Epithelial cell of proximal tubule (primary cell): ENCODE results near the gene SHB. TPM values are rescaled to one million over a fixed set of nuclear protein-coding genes. Genes with fewer than 3 reads are reported as not detected.

Experiments
- DNase-seq: peaks from one replicate; pipeline ENCODE4 v3.0.0-alpha.2; 2011; ENCODE audit warnings: low read depth
- H3K4me3 ChIP-seq: 2 replicates; pipeline ENCODE4 v1.5.1; 2011; ENCODE audit warnings: low read depth, mild to moderate bottlenecking, low read length
- total RNA-seq: library from RNA; depleted of rRNA; stranded (reverse); fragments of >200 nt; gene quantifications from 2 replicates; pipeline ENCODE4 v1.2.3, GENCODE V29; 2015
- TF ChIP-seq, protein P1 (sequence below): conservative IDR thresholded peaks from 2 replicates; pipeline ENCODE4 v1.5.1; 2012; ENCODE audit warnings: low read depth, mild to moderate bottlenecking, low read length

SHB gene
- total RNA-seq, 1 donor from 2014 or later = 32.7 TPM

- H3K4me3 ChIP-seq = no peak overlapping the region
- no peak for DNase-seq
- TF ChIP-seq, protein P1, sequence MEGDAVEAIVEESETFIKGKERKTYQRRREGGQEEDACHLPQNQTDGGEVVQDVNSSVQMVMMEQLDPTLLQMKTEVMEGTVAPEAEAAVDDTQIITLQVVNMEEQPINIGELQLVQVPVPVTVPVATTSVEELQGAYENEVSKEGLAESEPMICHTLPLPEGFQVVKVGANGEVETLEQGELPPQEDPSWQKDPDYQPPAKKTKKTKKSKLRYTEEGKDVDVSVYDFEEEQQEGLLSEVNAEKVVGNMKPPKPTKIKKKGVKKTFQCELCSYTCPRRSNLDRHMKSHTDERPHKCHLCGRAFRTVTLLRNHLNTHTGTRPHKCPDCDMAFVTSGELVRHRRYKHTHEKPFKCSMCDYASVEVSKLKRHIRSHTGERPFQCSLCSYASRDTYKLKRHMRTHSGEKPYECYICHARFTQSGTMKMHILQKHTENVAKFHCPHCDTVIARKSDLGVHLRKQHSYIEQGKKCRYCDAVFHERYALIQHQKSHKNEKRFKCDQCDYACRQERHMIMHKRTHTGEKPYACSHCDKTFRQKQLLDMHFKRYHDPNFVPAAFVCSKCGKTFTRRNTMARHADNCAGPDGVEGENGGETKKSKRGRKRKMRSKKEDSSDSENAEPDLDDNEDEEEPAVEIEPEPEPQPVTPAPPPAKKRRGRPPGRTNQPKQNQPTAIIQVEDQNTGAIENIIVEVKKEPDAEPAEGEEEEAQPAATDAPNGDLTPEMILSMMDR = no peak
These were observed 90.0 kb downstream of the SHB start for GRCh38 chr9:37978983-37979382.

DNA sequence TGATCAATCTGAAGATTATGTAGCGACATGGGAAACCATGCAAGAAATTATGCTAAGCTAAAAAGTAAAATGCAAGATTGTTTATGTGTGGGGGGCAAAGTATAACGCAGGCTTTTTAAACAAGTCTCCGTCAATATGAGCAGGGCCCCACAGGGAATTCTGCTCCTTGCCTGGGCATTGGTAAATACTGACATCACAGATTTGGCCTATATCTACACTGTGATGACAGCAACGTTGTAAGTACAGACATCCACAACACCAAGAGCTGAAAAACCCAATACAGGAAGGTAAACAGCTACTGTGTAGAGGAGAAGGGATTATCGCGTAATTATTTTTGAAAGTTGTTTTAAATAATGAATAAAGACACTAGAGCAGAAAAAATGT, 90.6 kb downstream of the SHB start:
- TF ChIP-seq, protein P1 = no peak
- no peak for DNase-seq
- H3K4me3 ChIP-seq = no peak overlapping the region

GRCh38 chr9:37977851-37978480, 91.1 kb downstream of the SHB start:
- DNase-seq = no peak
- TF ChIP-seq, protein P1 = no peak
- H3K4me3 ChIP-seq = no peak overlapping the region

DNA sequence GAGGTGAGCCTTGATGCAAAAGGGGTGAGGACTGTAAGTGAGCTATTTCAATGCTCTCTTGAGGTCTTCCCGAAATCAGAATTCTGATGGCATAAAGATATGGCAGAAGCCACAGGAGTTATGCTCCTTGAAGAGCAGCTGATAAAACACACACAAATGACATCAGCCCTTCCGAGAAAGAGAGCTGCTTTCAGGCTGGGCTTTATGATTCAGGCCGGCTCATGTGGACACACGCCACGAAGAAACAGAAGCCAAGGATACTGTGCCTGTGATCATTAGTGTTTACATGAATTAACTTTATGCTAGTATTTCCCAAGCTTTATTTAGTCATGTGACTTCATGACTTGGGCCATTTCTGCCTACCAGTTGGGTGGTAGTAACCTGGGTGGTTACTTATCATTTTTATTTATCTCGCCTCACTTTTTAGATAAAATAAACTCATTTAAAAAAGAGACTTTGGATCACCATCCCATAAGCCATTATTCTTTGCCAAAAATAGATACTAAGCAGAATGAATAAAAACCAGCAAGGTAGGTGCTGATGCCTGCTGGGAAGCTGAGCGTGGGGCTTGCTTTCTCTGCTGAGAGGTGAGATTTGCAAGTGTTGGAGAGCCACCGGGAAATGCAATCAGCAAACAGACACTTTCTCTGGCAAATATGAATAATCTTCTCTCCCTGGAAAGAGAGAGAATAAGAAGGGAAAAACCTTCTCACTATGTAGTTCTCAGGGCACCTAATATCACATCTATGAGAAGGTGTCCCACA, 92.1 kb downstream of the SHB start:
- DNase-seq = no peak
- TF ChIP-seq, protein P1 = no peak
- no peak overlapping the region for H3K4me3 ChIP-seq

DNA sequence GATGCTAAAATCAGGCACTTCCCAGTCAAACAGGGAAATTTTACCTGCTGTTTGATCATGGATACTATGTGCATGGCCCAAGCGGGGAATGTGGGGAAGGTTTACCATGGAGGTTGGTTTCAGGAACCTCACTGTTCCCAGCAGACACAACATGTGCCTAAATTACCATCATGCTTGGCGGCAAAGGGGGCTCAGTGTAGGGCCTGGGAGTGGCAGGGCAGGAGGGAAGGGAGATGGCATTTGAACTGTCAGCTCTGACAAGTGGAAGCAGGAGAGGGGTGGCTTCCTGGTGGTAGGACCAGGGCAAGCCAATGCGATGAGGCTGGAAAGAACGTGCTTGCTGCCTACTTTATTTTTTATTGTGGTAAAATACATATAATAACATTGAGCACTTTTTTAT, 93.4 kb downstream of the SHB start:
- DNase-seq = no peak
- H3K4me3 ChIP-seq = no peak overlapping the region
- TF ChIP-seq, protein P1 = no peak

DNA sequence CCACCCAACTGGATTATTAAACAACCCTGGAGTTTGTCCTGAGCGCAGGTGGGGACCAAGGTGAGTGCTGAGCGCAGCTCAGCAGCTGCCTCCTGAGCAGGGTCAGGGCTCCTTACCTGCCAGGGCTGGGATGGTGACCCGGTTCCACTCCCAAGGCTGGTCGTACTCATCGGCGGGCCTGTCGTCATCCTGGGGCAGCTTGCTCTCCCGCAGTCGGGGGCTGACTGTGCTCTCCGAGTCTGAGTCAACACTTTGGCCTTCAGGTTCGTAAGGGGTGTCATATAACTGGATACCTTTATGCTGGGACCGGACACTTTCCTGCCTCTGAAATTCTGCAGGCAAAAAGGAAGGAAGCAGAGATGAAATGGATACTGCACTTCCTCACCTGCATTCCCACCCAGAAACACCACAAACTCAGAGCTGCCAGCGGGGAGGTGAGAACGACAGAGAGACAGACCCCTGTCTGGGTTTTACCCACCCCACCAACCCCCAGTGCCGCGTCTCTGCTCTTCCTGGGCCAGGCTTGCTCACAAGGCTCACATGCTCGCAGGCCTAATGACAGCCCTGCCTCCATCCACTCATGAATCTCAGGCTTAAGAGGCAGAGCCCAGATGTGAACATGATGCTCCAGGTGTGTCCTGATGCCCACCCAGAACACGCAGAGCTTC, 94.4 kb downstream of the SHB start:
- DNase-seq = no peak
- no peak overlapping the region for H3K4me3 ChIP-seq
- TF ChIP-seq, protein P1 = no peak
